Measurements from ENCODE around the gene ZNF668.
A peak's percentile ranks its signal among the peaks of the same experiment; 100 is the strongest.

ZNF668 gene

GRCh38 chr16:31081428-31082351 lies 7.7 kb upstream of the ZNF668 start:
- DNase-seq (ENCODE audit: low read depth in 2 of 2) = no peak

GRCh38 chr16:31080756-31081419 lies 6.8 kb upstream of the ZNF668 start:
- DNase-seq (ENCODE audit: low read depth in 2 of 2) = no peak

GRCh38 chr16:31080035-31080629 lies 6.1 kb upstream of the ZNF668 start:
- no peak for DNase-seq (ENCODE audit: low read depth in 2 of 2)

GRCh38 chr16:31079342-31079944 lies 5.4 kb upstream of the ZNF668 start:
- DNase-seq (ENCODE audit: low read depth in 2 of 2) = no peak

- DNase-seq (ENCODE audit: low read depth in 2 of 2) = no peak
Observed at GRCh38 chr16:31078597-31079341, 4.7 kb upstream of the ZNF668 start.

- no peak for DNase-seq (ENCODE audit: low read depth in 2 of 2)
Observed at GRCh38 chr16:31077592-31078396, 3.8 kb upstream of the ZNF668 start.

- DNase-seq (ENCODE audit: low read depth in 2 of 2) = no peak
Observed at GRCh38 chr16:31077024-31077423, 3.0 kb upstream of the ZNF668 start.

GRCh38 chr16:31076319-31076718 lies 2.3 kb upstream of the ZNF668 start:
- DNase-seq (ENCODE audit: low read depth in 2 of 2) = no peak

GRCh38 chr16:31074814-31075183 lies 759 bp upstream of the ZNF668 start:
- DNase-seq (ENCODE audit: low read depth in 2 of 2) = no peak

GRCh38 chr16:31073142-31073969 lies 684 bp downstream of the ZNF668 start:
- DNase-seq (ENCODE audit: low read depth in 2 of 2) = peak; percentile 78 to 87

- DNase-seq (ENCODE audit: low read depth in 2 of 2) = peak in 1 of 2 donors; percentile 32
Observed at GRCh38 chr16:31072540-31073141, 1.4 kb downstream of the ZNF668 start.

- DNase-seq (ENCODE audit: low read depth in 2 of 2) = no peak
Observed at GRCh38 chr16:31071861-31072260, 2.2 kb downstream of the ZNF668 start.

- no peak for DNase-seq (ENCODE audit: low read depth in 2 of 2)
Observed at GRCh38 chr16:31067342-31067741, 6.7 kb downstream of the ZNF668 start.

GRCh38 chr16:31064882-31065461 lies 9.1 kb downstream of the ZNF668 start:
- DNase-seq (ENCODE audit: low read depth in 2 of 2) = no peak

- DNase-seq (ENCODE audit: low read depth in 2 of 2) = no peak
Observed at GRCh38 chr16:31063843-31064611, 10.0 kb downstream of the ZNF668 start.

- DNase-seq (ENCODE audit: low read depth in 2 of 2) = no peak
Observed at GRCh38 chr16:31063495-31063842, 10.6 kb downstream of the ZNF668 start.

GRCh38 chr16:31061813-31062440 lies 12.1 kb downstream of the ZNF668 start:
- no peak for DNase-seq (ENCODE audit: low read depth in 2 of 2)
